HepG2 (cell line): ENCODE results near the gene BABAM2. TPM values are rescaled to one million over a fixed set of nuclear protein-coding genes. Genes with fewer than 3 reads are reported as not detected.

Experiments
- ATAC-seq: fragments of 200-7000 bp; cut with Tn5 transposase; 3 replicates; pipeline ENCODE4 v1.9.1; 2020; ENCODE audit warnings: mild to moderate bottlenecking, moderate library complexity
- BruUV-seq: library from RNA; stranded (reverse); fragments of 400-500 nt; replicated peaks from 2 replicates; lab custom pipeline; 2021; lab: Mats Ljungman, UMichigan
- CTCF ChIA-PET: fragments of 300-600 bp; formaldehyde crosslinking; extraction: SDS; loops from one replicate; lab custom pipeline; 2021; ENCODE audit warnings: low total read pairs, inconsistent platforms, low intra/inter-chr PET ratio; lab: Yijun Ruan, JAX
- POLR2A ChIA-PET: fragments of 350-600 bp; sonication (Branson Sonifier 250); formaldehyde crosslinking; loops from one replicate; lab custom pipeline; 2020; ENCODE audit warnings: antibody characterized with exemption, inconsistent platforms; lab: Yijun Ruan, JAX
- DNase-seq: peaks from one replicate; pipeline ENCODE4 v3.0.0-alpha.2; 2015; ENCODE audit warnings: low spot score
- FAIRE-seq: peaks from 3 replicates; lab custom pipeline; 2011; peaks lifted over from hg19 to GRCh38; lab: Jason Lieb, UNC
- H2AFZ ChIP-seq: one replicate; pipeline ENCODE4 v1.6.1; 2011; ENCODE audit warnings: low read length, inconsistent platforms
- H3K27ac ChIP-seq: fragments of 300-600 bp; 3 replicates; pipeline ENCODE4 v1.8.0; 2011; ENCODE audit warnings: mixed run types, mild to moderate bottlenecking, mixed read lengths, low read length, inconsistent platforms; ENCODE audit not compliant: insufficient read depth; ENCODE audit errors: extremely low read length
- H3K27me3 ChIP-seq, 2 experiments: fragments of 200-600 bp in 1 of 2; 2 replicates in 1 of 2; 3 replicates in 1 of 2; pipeline versions ENCODE4 v1.6.0 to v1.8.0; 2011; ENCODE audit warnings: low read length in 2 of 2, mild to moderate bottlenecking in 2 of 2, moderate library complexity in 2 of 2, inconsistent platforms in 1 of 2; ENCODE audit not compliant: insufficient read depth in 2 of 2, control insufficient read depth in 1 of 2
- H3K36me3 ChIP-seq, 2 experiments: fragments of 200-600 bp in 1 of 2; replicated peaks in 1 of 2; 2 replicates in 1 of 2; 3 replicates in 1 of 2; pipeline versions ENCODE4 v1.5.1 to v1.8.0; 2011; ENCODE audit warnings: low read length in 2 of 2, inconsistent platforms in 1 of 2; ENCODE audit not compliant: insufficient read depth in 2 of 2, control insufficient read depth in 1 of 2
- H3K4me1 ChIP-seq: 2 replicates; pipeline ENCODE4 v1.5.1; 2012; ENCODE audit warnings: low read length, inconsistent platforms; ENCODE audit not compliant: insufficient read depth
- H3K4me2 ChIP-seq: 2 replicates; pipeline ENCODE4 v1.6.0; 2011; ENCODE audit warnings: low read depth, low read length, inconsistent platforms
- H3K4me3 ChIP-seq, 3 experiments: fragments of 200-600 bp in 1 of 3; sonication (generic), shearing (Covaris generic) in 1 of 3; replicated peaks in 1 of 3; 2 replicates each; pipeline ENCODE4 v1.5.1; 2011 to 2016; ENCODE audit warnings: low read length in 3 of 3, inconsistent platforms in 2 of 3, low read depth in 2 of 3, mild to moderate bottlenecking in 2 of 3, control low read depth in 1 of 3, mixed read lengths in 1 of 3; ENCODE audit not compliant: insufficient read depth in 1 of 3
- H3K79me2 ChIP-seq: one replicate; pipeline ENCODE4 v1.6.1; 2011; ENCODE audit warnings: low read length, inconsistent platforms; ENCODE audit not compliant: insufficient read depth
- H3K9ac ChIP-seq: 2 replicates; pipeline ENCODE4 v1.6.0; 2011; ENCODE audit warnings: mild to moderate bottlenecking, low read depth, low read length, inconsistent platforms; ENCODE audit not compliant: insufficient read depth
- H3K9me3 ChIP-seq: 2 replicates; pipeline ENCODE4 v1.5.1; 2012; ENCODE audit warnings: mild to moderate bottlenecking, low read length
- H4K20me1 ChIP-seq: 2 replicates; pipeline ENCODE4 v1.6.0; 2011; ENCODE audit warnings: inconsistent platforms, mild to moderate bottlenecking, low read length, moderate library complexity; ENCODE audit not compliant: insufficient read depth
- AKNA ChIP-seq: sonication (generic); formaldehyde crosslinking; IDR thresholded peaks from 2 replicates; pipeline ENCODE4 v1.4.0; 2020; ENCODE audit warnings: missing genetic modification reagents, borderline replicate concordance
- BHLHE40 ChIP-seq: IDR thresholded peaks from 2 replicates; pipeline ENCODE4 v1.6.1; 2011; ENCODE audit warnings: low read length, improper control_type of control experiment
- ELF4 ChIP-seq: sonication (generic); formaldehyde crosslinking; IDR thresholded peaks from 2 replicates; pipeline ENCODE4 v1.5.0; 2020; ENCODE audit warnings: missing genetic modification reagents, mild to moderate bottlenecking, moderate library complexity, borderline replicate concordance
- HOXD1 ChIP-seq: sonication (generic); formaldehyde crosslinking; IDR thresholded peaks from 2 replicates; pipeline ENCODE4 v1.5.0; 2020; ENCODE audit warnings: missing genetic modification reagents
- NCOR1 ChIP-seq: fragments of 200-600 bp; sonication (generic); IDR thresholded peaks from 2 replicates; pipeline ENCODE4 v1.7.0; 2017; ENCODE audit warnings: antibody characterized with exemption, low read length, borderline replicate concordance
- PHF8 ChIP-seq: sonication (generic); formaldehyde crosslinking; IDR thresholded peaks from 2 replicates; pipeline ENCODE4 v1.5.0; 2020; ENCODE audit warnings: missing genetic modification reagents
- REXO4 ChIP-seq: sonication (generic); formaldehyde crosslinking; IDR thresholded peaks from 2 replicates; pipeline ENCODE4 v1.8.0; 2022; ENCODE audit warnings: missing genetic modification reagents, mild to moderate bottlenecking, borderline replicate concordance
- SKI ChIP-seq: fragments of 450-650 bp; IDR thresholded peaks from one replicate; pipeline ENCODE4 v1.6.1; 2018; ENCODE audit warnings: mild to moderate bottlenecking; ENCODE audit not compliant: partially characterized antibody
- YEATS4 ChIP-seq: sonication (generic); formaldehyde crosslinking; IDR thresholded peaks from 2 replicates; pipeline ENCODE4 v1.4.0; 2020; ENCODE audit warnings: missing genetic modification reagents, borderline replicate concordance
- ZMYM3 ChIP-seq: sonication (generic); formaldehyde crosslinking; IDR thresholded peaks from 2 replicates; pipeline ENCODE4 v1.5.1; 2020; ENCODE audit warnings: mild to moderate bottlenecking, missing genetic modification reagents
- ZNF3 ChIP-seq: IDR thresholded peaks from 2 replicates; pipeline ENCODE4 v1.7.0; 2017; ENCODE audit warnings: inconsistent platforms
- ZNF34 ChIP-seq: sonication (generic); formaldehyde crosslinking; IDR thresholded peaks from 2 replicates; pipeline ENCODE4 v1.4.0; 2020; ENCODE audit warnings: mild to moderate bottlenecking, missing genetic modification reagents, borderline replicate concordance
- ZNF572 ChIP-seq: sonication (generic); formaldehyde crosslinking; IDR thresholded peaks from 2 replicates; pipeline ENCODE4 v1.5.1; 2020; ENCODE audit warnings: mild to moderate bottlenecking, missing genetic modification reagents
- ZNF589 ChIP-seq: sonication (generic); formaldehyde crosslinking; conservative IDR thresholded peaks from 2 replicates; pipeline ENCODE4 v1.8.0; 2022; ENCODE audit warnings: mild to moderate bottlenecking, moderate library complexity, missing genetic modification reagents
- ZNF747 ChIP-seq: sonication (generic); formaldehyde crosslinking; IDR thresholded peaks from 2 replicates; pipeline ENCODE4 v1.8.1; 2023; ENCODE audit warnings: missing genetic modification reagents, mild to moderate bottlenecking, borderline replicate concordance
- WGBS: methylation state at CpG from one replicate; pipeline ENCODE4 v1.1.6; 2017; ENCODE audit warnings: low lambda C conversion rate; 5-methylcytosine and 5-hydroxymethylcytosine counted together
- in situ Hi-C: cut with HindIII; loops from 2 replicates; pipeline ENCODE4 v1.10.0; 2017; ENCODE audit warnings: low pct_unique_long_range_greater_than_20kb; ENCODE audit not compliant: extremely low pct_ligation_motif_present
- intact Hi-C: fragments of 100-400 bp; cut with micrococcal nuclease; formaldehyde crosslinking; loops from one replicate; pipeline ENCODE4 v1.10.0; 2022; ENCODE audit not compliant: unreplicated experiment
- polyA plus RNA-seq, 8 experiments: library from polyadenylated mRNA; depleted of rRNA in 3 of 8; stranded (reverse) in 7 of 8; unstranded in 1 of 8; fragments of >200 nt; fragmentation: Illumina TruSeq in 4 of 8; extraction: Trizol in 4 of 8; gene quantifications; 2 replicates each; pipeline versions ENCODE4 v1.2.1 to v1.2.3, GENCODE V29; 2011 to 2016; ENCODE audit warnings: low read depth in 4 of 8, missing spikeins in 1 of 8, mixed read lengths in 1 of 8; ENCODE audit not compliant: insufficient read depth in 1 of 8
- total RNA-seq, 5 experiments: library from RNA; depleted of rRNA; stranded (reverse); fragments of >200 nt; fragmentation: Illumina TruSeq; extraction: Trizol; gene quantifications; 2 replicates each; pipeline ENCODE4 v1.2.3, GENCODE V29; 2016; ENCODE audit warnings: low read depth in 1 of 5

The BABAM2 gene
- total and polyA plus RNA-seq, 2 of the 13 experiments (the other 11 are each of a cell fraction or from before 2014, with no cell fraction given) = 24.9 to 28.0 TPM

GRCh38 chr2:28169492-28169891 lies 279.0 kb downstream of the BABAM2 start (continued):
- no peak for TF ChIP-seq AKNA (CRISPR knock-in tag)

DNA sequence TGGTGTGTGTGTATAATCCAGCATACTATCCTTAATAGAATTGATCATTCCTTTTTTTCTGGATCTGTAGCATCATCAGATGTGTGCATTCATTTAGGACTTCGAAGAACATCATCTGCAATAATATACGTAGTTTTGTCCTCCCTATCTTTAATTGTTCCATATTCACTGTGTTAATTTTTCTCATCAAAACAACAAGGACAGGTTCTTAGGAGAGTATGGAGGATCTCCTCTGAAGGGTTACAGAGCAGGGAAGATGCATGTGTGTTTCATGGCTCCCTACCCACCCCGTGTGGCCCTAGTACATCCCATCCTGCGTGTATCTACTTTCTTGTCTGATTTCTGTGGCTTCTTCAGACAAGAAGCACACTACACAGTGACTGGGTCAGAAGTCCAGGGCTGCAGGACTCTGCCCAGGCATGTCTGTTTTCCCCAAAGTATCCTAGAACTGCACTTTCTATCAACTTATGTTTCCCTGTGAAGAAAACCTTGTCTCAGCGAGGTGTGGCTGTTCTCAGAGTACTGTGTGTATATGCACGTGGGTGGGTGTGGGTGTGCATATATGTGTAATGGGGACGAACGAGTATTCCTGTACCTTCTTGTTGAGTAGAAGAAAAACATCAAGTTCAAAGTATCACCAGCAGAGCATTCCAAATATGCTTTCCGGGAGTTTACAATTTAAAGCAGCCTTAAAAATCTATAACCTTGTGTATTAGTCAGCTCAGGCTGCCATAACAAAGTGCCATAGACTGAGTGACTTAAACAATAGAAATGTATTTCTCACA lies 281.8 kb downstream of the BABAM2 start:
- Histone ChIP-seq H3K27ac (peak overlapping the region; percentile 64), H3K9me3 (peaks cover 8% of the 10 kb centered on the region; the same call in 1 of the 2 replicates), H3K4me2 (peak overlapping the region; percentile 26; the same call in 1 of the 2 replicates), H3K27me3 (no peaks in the 10 kb centered on the region), H3K79me2 (no peaks in the 10 kb centered on the region), H3K4me3 (no peak overlapping the region), H4K20me1 (no peaks in the 10 kb centered on the region), H2AFZ (peak overlapping the region; percentile 18), H3K36me3 (no peaks in the 10 kb centered on the region; a peak in 1 of 5 replicates), H3K9ac (peak overlapping the region; percentile 5; the same call in 1 of the 2 replicates), H3K4me1 (peaks cover 34% of the 10 kb centered on the region)
- intact Hi-C loops = loop anchor here (10.0 kb wide), 1 partner anchor 222 kb away; the partner anchor contains the start of gene FOSL2
- POLR2A ChIA-PET = no interaction called here
- ATAC-seq = peak; percentile 61
- TSS peak; percentile 75 for BruUV-seq
- 66% methylated on average over 9 of the region's 9 CpGs for WGBS
- CTCF ChIA-PET = no interaction called here
- peak; percentile 37 for FAIRE-seq
- in situ Hi-C loops = no loop called here
- DNase-seq = peak; percentile 32
- TF ChIP-seq ZNF34 (CRISPR knock-in tag) (no peak), REXO4 (CRISPR knock-in tag) (no peak), YEATS4 (CRISPR knock-in tag) (no peak), ZNF3 (CRISPR knock-in tag) (no peak), HOXD1 (CRISPR knock-in tag) (no peak), ZNF589 (CRISPR knock-in tag) (no peak), BHLHE40 (no peak), ELF4 (CRISPR knock-in tag) (no peak), SKI (no peak), ZNF572 (CRISPR knock-in tag) (no peak), ZNF747 (CRISPR knock-in tag) (0 out of 2 replicates have a peak, but pooled peaks have one; percentile 31), PHF8 (CRISPR knock-in tag) (no peak), NCOR1 (no peak), ZMYM3 (CRISPR knock-in tag) (no peak)
